ENCODE measurements around the gene LYPD1.

- TF ChIP-seq, protein P1, sequence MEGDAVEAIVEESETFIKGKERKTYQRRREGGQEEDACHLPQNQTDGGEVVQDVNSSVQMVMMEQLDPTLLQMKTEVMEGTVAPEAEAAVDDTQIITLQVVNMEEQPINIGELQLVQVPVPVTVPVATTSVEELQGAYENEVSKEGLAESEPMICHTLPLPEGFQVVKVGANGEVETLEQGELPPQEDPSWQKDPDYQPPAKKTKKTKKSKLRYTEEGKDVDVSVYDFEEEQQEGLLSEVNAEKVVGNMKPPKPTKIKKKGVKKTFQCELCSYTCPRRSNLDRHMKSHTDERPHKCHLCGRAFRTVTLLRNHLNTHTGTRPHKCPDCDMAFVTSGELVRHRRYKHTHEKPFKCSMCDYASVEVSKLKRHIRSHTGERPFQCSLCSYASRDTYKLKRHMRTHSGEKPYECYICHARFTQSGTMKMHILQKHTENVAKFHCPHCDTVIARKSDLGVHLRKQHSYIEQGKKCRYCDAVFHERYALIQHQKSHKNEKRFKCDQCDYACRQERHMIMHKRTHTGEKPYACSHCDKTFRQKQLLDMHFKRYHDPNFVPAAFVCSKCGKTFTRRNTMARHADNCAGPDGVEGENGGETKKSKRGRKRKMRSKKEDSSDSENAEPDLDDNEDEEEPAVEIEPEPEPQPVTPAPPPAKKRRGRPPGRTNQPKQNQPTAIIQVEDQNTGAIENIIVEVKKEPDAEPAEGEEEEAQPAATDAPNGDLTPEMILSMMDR (conservative IDR thresholded peaks at IDR 0.05): no peak
- no peak for TF ChIP-seq ZFX (IDR thresholded peaks at IDR 0.05)
These were observed 10.7 kb downstream of the LYPD1 start for GRCh38 chr2:132659331-132659730.

Measured in C4-2B (cell line).